HepG2 (cell line): ENCODE results near the gene NUP93. TPM values are rescaled to one million over a fixed set of nuclear protein-coding genes. Genes with fewer than 3 reads are reported as not detected.

ENCODE experiments used
- ATAC-seq: fragments of 200-7000 bp; cut with Tn5 transposase; 3 replicates; pipeline ENCODE4 v1.9.1; 2020; ENCODE audit warnings: mild to moderate bottlenecking, moderate library complexity
- BruUV-seq: library from RNA; stranded (reverse); fragments of 400-500 nt; replicated peaks from 2 replicates; lab custom pipeline; 2021; lab: Mats Ljungman, UMichigan
- CTCF ChIA-PET: fragments of 300-600 bp; formaldehyde crosslinking; extraction: SDS; loops from one replicate; lab custom pipeline; 2021; ENCODE audit warnings: low total read pairs, inconsistent platforms, low intra/inter-chr PET ratio; lab: Yijun Ruan, JAX
- POLR2A ChIA-PET: fragments of 350-600 bp; sonication (Branson Sonifier 250); formaldehyde crosslinking; loops from one replicate; lab custom pipeline; 2020; ENCODE audit warnings: antibody characterized with exemption, inconsistent platforms; lab: Yijun Ruan, JAX
- DNase-seq: peaks from one replicate; pipeline ENCODE4 v3.0.0-alpha.2; 2015; ENCODE audit warnings: low spot score
- FAIRE-seq: peaks from 3 replicates; lab custom pipeline; 2011; peaks lifted over from hg19 to GRCh38; lab: Jason Lieb, UNC
- H2AFZ ChIP-seq: one replicate; pipeline ENCODE4 v1.6.1; 2011; ENCODE audit warnings: low read length, inconsistent platforms
- H3K27ac ChIP-seq: fragments of 300-600 bp; 3 replicates; pipeline ENCODE4 v1.8.0; 2011; ENCODE audit warnings: mixed run types, mild to moderate bottlenecking, mixed read lengths, low read length, inconsistent platforms; ENCODE audit not compliant: insufficient read depth; ENCODE audit errors: extremely low read length
- H3K27me3 ChIP-seq, 2 experiments: fragments of 200-600 bp in 1 of 2; 2 replicates in 1 of 2; 3 replicates in 1 of 2; pipeline versions ENCODE4 v1.6.0 to v1.8.0; 2011; ENCODE audit warnings: low read length in 2 of 2, mild to moderate bottlenecking in 2 of 2, moderate library complexity in 2 of 2, inconsistent platforms in 1 of 2; ENCODE audit not compliant: insufficient read depth in 2 of 2, control insufficient read depth in 1 of 2
- H3K36me3 ChIP-seq, 2 experiments: fragments of 200-600 bp in 1 of 2; replicated peaks in 1 of 2; 2 replicates in 1 of 2; 3 replicates in 1 of 2; pipeline versions ENCODE4 v1.5.1 to v1.8.0; 2011; ENCODE audit warnings: low read length in 2 of 2, inconsistent platforms in 1 of 2; ENCODE audit not compliant: insufficient read depth in 2 of 2, control insufficient read depth in 1 of 2
- H3K4me1 ChIP-seq: 2 replicates; pipeline ENCODE4 v1.5.1; 2012; ENCODE audit warnings: low read length, inconsistent platforms; ENCODE audit not compliant: insufficient read depth
- H3K4me2 ChIP-seq: 2 replicates; pipeline ENCODE4 v1.6.0; 2011; ENCODE audit warnings: low read depth, low read length, inconsistent platforms
- H3K4me3 ChIP-seq, 3 experiments: fragments of 200-600 bp in 1 of 3; sonication (generic), shearing (Covaris generic) in 1 of 3; replicated peaks in 1 of 3; 2 replicates each; pipeline ENCODE4 v1.5.1; 2011 to 2016; ENCODE audit warnings: low read length in 3 of 3, inconsistent platforms in 2 of 3, low read depth in 2 of 3, mild to moderate bottlenecking in 2 of 3, control low read depth in 1 of 3, mixed read lengths in 1 of 3; ENCODE audit not compliant: insufficient read depth in 1 of 3
- H3K79me2 ChIP-seq: one replicate; pipeline ENCODE4 v1.6.1; 2011; ENCODE audit warnings: low read length, inconsistent platforms; ENCODE audit not compliant: insufficient read depth
- H3K9ac ChIP-seq: 2 replicates; pipeline ENCODE4 v1.6.0; 2011; ENCODE audit warnings: mild to moderate bottlenecking, low read depth, low read length, inconsistent platforms; ENCODE audit not compliant: insufficient read depth
- H3K9me3 ChIP-seq: 2 replicates; pipeline ENCODE4 v1.5.1; 2012; ENCODE audit warnings: mild to moderate bottlenecking, low read length
- H4K20me1 ChIP-seq: 2 replicates; pipeline ENCODE4 v1.6.0; 2011; ENCODE audit warnings: inconsistent platforms, mild to moderate bottlenecking, low read length, moderate library complexity; ENCODE audit not compliant: insufficient read depth
- EHMT2 ChIP-seq: fragments of 200-600 bp; sonication (generic); IDR thresholded peaks from 2 replicates; pipeline ENCODE4 v1.7.0; 2017; ENCODE audit warnings: antibody characterized with exemption, low read depth, low read length, borderline replicate concordance
- HES4 ChIP-seq: sonication (generic); formaldehyde crosslinking; IDR thresholded peaks from 2 replicates; pipeline ENCODE4 v1.9.0; 2021; ENCODE audit warnings: mild to moderate bottlenecking, missing genetic modification reagents, borderline replicate concordance
- MTA3 ChIP-seq: sonication (generic); formaldehyde crosslinking; IDR thresholded peaks from 2 replicates; pipeline ENCODE4 v1.4.0; 2020; ENCODE audit warnings: missing genetic modification reagents
- NFKB2 ChIP-seq: sonication (generic); formaldehyde crosslinking; IDR thresholded peaks from 2 replicates; pipeline ENCODE4 v1.4.0; 2020; ENCODE audit warnings: missing genetic modification reagents, borderline replicate concordance
- POLR2AphosphoS2 ChIP-seq: IDR thresholded peaks from 2 replicates; pipeline ENCODE4 v1.6.1; 2011; ENCODE audit warnings: low read depth, low read length, improper control_type of control experiment
- SRY ChIP-seq: sonication (generic); formaldehyde crosslinking; IDR thresholded peaks from 2 replicates; pipeline ENCODE4 v1.8.0; 2022; ENCODE audit warnings: mild to moderate bottlenecking, missing genetic modification reagents
- STAG1 ChIP-seq: sonication (generic); formaldehyde crosslinking; IDR thresholded peaks from 2 replicates; pipeline ENCODE4 v1.4.0; 2020; ENCODE audit warnings: missing genetic modification reagents
- ZBTB7B ChIP-seq: sonication (generic); formaldehyde crosslinking; IDR thresholded peaks from 2 replicates; pipeline ENCODE4 v1.4.0; 2020; ENCODE audit warnings: missing genetic modification reagents
- ZEB1 ChIP-seq: IDR thresholded peaks from 2 replicates; pipeline ENCODE4 v1.6.1; 2012; ENCODE audit warnings: mild to moderate bottlenecking, low read depth, inconsistent platforms; ENCODE audit not compliant: insufficient replicate concordance
- ZFP82 ChIP-seq: sonication (generic); formaldehyde crosslinking; IDR thresholded peaks from 2 replicates; pipeline ENCODE4 v1.5.1; 2020; ENCODE audit warnings: mild to moderate bottlenecking, missing genetic modification reagents, borderline replicate concordance
- ZNF17 ChIP-seq: sonication (generic); formaldehyde crosslinking; IDR thresholded peaks from 2 replicates; pipeline ENCODE4 v1.5.0; 2020; ENCODE audit warnings: mild to moderate bottlenecking, missing genetic modification reagents
- ZNF660 ChIP-seq: sonication (generic); formaldehyde crosslinking; IDR thresholded peaks from 2 replicates; pipeline ENCODE4 v1.5.1; 2020; ENCODE audit warnings: mild to moderate bottlenecking, low read depth, missing genetic modification reagents, borderline replicate concordance
- ZNF83 ChIP-seq: sonication (generic); formaldehyde crosslinking; IDR thresholded peaks from 2 replicates; pipeline ENCODE4 v1.4.0; 2020; ENCODE audit warnings: missing genetic modification reagents, mild to moderate bottlenecking, borderline replicate concordance
- in situ Hi-C: cut with HindIII; loops from 2 replicates; pipeline ENCODE4 v1.10.0; 2017; ENCODE audit warnings: low pct_unique_long_range_greater_than_20kb; ENCODE audit not compliant: extremely low pct_ligation_motif_present
- intact Hi-C: fragments of 100-400 bp; cut with micrococcal nuclease; formaldehyde crosslinking; loops from one replicate; pipeline ENCODE4 v1.10.0; 2022; ENCODE audit not compliant: unreplicated experiment
- polyA plus RNA-seq, 8 experiments: library from polyadenylated mRNA; depleted of rRNA in 3 of 8; stranded (reverse) in 7 of 8; unstranded in 1 of 8; fragments of >200 nt; fragmentation: Illumina TruSeq in 4 of 8; extraction: Trizol in 4 of 8; gene quantifications; 2 replicates each; pipeline versions ENCODE4 v1.2.1 to v1.2.3, GENCODE V29; 2011 to 2016; ENCODE audit warnings: low read depth in 4 of 8, missing spikeins in 1 of 8, mixed read lengths in 1 of 8; ENCODE audit not compliant: insufficient read depth in 1 of 8
- total RNA-seq, 5 experiments: library from RNA; depleted of rRNA; stranded (reverse); fragments of >200 nt; fragmentation: Illumina TruSeq; extraction: Trizol; gene quantifications; 2 replicates each; pipeline ENCODE4 v1.2.3, GENCODE V29; 2016; ENCODE audit warnings: low read depth in 1 of 5
- TF ChIP-seq, protein P1 (sequence below): sonication (generic); formaldehyde crosslinking; IDR thresholded peaks from 2 replicates; pipeline ENCODE4 v1.8.1; 2023; ENCODE audit warnings: mild to moderate bottlenecking, missing genetic modification reagents, borderline replicate concordance
- TF ChIP-seq, protein P2 (sequence below): sonication (generic); formaldehyde crosslinking; IDR thresholded peaks from 2 replicates; pipeline ENCODE4 v1.8.1; 2023; ENCODE audit warnings: missing genetic modification reagents, inconsistent platforms, borderline replicate concordance
- TF ChIP-seq, protein P3 (sequence below): sonication (generic); formaldehyde crosslinking; IDR thresholded peaks from 2 replicates; pipeline ENCODE4 v1.4.0; 2020; ENCODE audit warnings: low read depth, mild to moderate bottlenecking, missing genetic modification reagents
- TF ChIP-seq, protein P4 (sequence below), 2 experiments: sonication (generic) in 1 of 2; formaldehyde crosslinking in 1 of 2; IDR thresholded peaks; 2 replicates each; pipeline versions ENCODE4 v1.4.0 to v1.6.1; 2016 to 2020; ENCODE audit warnings: borderline replicate concordance in 1 of 2, low read depth in 1 of 2, mild to moderate bottlenecking in 1 of 2, missing genetic modification reagents in 1 of 2
- TF ChIP-seq, protein P5 (sequence below): sonication (generic); formaldehyde crosslinking; IDR thresholded peaks from 2 replicates; pipeline ENCODE4 v1.4.0; 2020; ENCODE audit warnings: missing genetic modification reagents

Gene NUP93
- total and polyA plus RNA-seq, 2 of the 13 experiments (the other 11 are each of a cell fraction or from before 2014, with no cell fraction given), result 58.5 to 140 TPM

DNA sequence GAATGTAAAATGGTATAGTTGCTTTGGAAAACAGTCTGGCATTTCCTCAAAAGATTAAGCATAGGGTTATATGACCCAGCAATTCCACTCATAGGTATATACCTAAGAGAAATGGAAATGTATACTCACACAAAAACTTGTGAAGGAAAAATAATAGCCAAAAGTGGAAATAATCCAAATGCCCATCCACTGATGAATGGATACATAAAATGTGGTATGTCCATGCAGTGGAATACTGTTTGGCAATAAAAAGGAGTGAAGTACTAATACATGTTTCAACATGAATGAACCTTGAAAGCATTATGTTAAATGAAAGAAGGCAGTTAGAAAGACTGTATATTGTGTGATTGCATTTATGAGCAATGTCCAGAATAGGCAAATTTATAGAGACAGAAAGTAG lies 25.1 kb downstream of the NUP93 start:
- no peaks in the 10 kb centered on the region for H3K27me3 ChIP-seq
- no peak for FAIRE-seq
- no peak overlapping the region for H3K4me2 ChIP-seq
- no peak overlapping the region for H3K9ac ChIP-seq
- no TSS peak for BruUV-seq
- no peak for DNase-seq
- intact Hi-C loops (no loop called here), in situ Hi-C loops (no loop called here)
- no peak overlapping the region for H3K27ac ChIP-seq
- peaks cover 3% of the 10 kb centered on the region for H3K79me2 ChIP-seq
- H3K4me3 ChIP-seq, result no peak overlapping the region
- H3K36me3 ChIP-seq, result peaks cover 7 to 40% of the 10 kb centered on the region in 2 experiments
- H4K20me1 ChIP-seq, result no peaks in the 10 kb centered on the region
- POLR2A ChIA-PET, result no interaction called here
- no peak for TF ChIP-seq EHMT2
- TF ChIP-seq, protein P1, sequence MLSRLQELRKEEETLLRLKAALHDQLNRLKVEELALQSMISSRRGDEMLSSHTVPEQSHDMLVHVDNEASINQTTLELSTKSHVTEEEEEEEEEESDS (CRISPR knock-in tag), result no peak
- TF ChIP-seq SRY (CRISPR knock-in tag), result no peak
- TF ChIP-seq ZNF83 (CRISPR knock-in tag), result no peak
- TF ChIP-seq MTA3 (CRISPR knock-in tag), result no peak
- no peak for TF ChIP-seq NFKB2 (CRISPR knock-in tag)
- TF ChIP-seq, protein P2, sequence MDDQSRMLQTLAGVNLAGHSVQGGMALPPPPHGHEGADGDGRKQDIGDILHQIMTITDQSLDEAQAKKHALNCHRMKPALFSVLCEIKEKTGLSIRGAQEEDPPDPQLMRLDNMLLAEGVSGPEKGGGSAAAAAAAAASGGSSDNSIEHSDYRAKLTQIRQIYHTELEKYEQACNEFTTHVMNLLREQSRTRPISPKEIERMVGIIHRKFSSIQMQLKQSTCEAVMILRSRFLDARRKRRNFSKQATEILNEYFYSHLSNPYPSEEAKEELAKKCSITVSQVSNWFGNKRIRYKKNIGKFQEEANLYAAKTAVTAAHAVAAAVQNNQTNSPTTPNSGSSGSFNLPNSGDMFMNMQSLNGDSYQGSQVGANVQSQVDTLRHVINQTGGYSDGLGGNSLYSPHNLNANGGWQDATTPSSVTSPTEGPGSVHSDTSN (CRISPR knock-in tag), result no peak
- TF ChIP-seq ZFP82 (CRISPR knock-in tag), result no peak
- no peak for TF ChIP-seq POLR2AphosphoS2
- TF ChIP-seq ZNF17 (CRISPR knock-in tag), result no peak
- TF ChIP-seq, protein P3, sequence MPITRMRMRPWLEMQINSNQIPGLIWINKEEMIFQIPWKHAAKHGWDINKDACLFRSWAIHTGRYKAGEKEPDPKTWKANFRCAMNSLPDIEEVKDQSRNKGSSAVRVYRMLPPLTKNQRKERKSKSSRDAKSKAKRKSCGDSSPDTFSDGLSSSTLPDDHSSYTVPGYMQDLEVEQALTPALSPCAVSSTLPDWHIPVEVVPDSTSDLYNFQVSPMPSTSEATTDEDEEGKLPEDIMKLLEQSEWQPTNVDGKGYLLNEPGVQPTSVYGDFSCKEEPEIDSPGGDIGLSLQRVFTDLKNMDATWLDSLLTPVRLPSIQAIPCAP (CRISPR knock-in tag), result no peak
- no peak for TF ChIP-seq HES4 (CRISPR knock-in tag)
- no peak for TF ChIP-seq ZEB1
- TF ChIP-seq, protein P4, sequence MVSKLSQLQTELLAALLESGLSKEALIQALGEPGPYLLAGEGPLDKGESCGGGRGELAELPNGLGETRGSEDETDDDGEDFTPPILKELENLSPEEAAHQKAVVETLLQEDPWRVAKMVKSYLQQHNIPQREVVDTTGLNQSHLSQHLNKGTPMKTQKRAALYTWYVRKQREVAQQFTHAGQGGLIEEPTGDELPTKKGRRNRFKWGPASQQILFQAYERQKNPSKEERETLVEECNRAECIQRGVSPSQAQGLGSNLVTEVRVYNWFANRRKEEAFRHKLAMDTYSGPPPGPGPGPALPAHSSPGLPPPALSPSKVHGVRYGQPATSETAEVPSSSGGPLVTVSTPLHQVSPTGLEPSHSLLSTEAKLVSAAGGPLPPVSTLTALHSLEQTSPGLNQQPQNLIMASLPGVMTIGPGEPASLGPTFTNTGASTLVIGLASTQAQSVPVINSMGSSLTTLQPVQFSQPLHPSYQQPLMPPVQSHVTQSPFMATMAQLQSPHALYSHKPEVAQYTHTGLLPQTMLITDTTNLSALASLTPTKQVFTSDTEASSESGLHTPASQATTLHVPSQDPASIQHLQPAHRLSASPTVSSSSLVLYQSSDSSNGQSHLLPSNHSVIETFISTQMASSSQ (IDR thresholded peaks at IDR 0.05; ENCODE audit: low read depth), result no peak
- TF ChIP-seq, protein P4 (CRISPR knock-in tag; IDR thresholded peaks at IDR 0.05; ENCODE audit: borderline replicate concordance), result no peak
- TF ChIP-seq ZNF660 (CRISPR knock-in tag), result no peak
- no peak for TF ChIP-seq STAG1 (CRISPR knock-in tag)
- TF ChIP-seq, protein P5, sequence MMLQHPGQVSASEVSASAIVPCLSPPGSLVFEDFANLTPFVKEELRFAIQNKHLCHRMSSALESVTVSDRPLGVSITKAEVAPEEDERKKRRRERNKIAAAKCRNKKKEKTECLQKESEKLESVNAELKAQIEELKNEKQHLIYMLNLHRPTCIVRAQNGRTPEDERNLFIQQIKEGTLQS (CRISPR knock-in tag), result no peak
- TF ChIP-seq ZBTB7B, result no peak
- no peaks in the 10 kb centered on the region for H3K4me1 ChIP-seq
- CTCF ChIA-PET, result no interaction called here
- H2AFZ ChIP-seq, result no peak overlapping the region
- ATAC-seq, result no peak
- H3K9me3 ChIP-seq, result peaks cover 13% of the 10 kb centered on the region
